GM19397 (cell line): ENCODE results near the gene RND3.

Source experiments
- ATAC-seq: cut with Tn5 transposase; IDR thresholded peaks from one replicate; pipeline ENCODE4 v1.9.1; 2021; ENCODE audit warnings: mild to moderate bottlenecking, moderate library complexity; ENCODE audit not compliant: unreplicated experiment

RND3 gene

GRCh38 chr2:150476809-150477302, 10.6 kb downstream of the RND3 start:
- ATAC-seq, result no peak

GRCh38 chr2:150476286-150476685, 11.2 kb downstream of the RND3 start:
- no peak for ATAC-seq

- ATAC-seq, result no peak
Measured at GRCh38 chr2:150475479-150476250, 11.8 kb downstream of the RND3 start.

GRCh38 chr2:150474326-150475074, 13.0 kb downstream of the RND3 start:
- ATAC-seq, result no peak

- no peak for ATAC-seq
Measured at GRCh38 chr2:150473767-150474166, 13.7 kb downstream of the RND3 start.

- no peak for ATAC-seq
Measured at GRCh38 chr2:150472511-150472899, 15.0 kb downstream of the RND3 start.

- ATAC-seq, result no peak
Measured at GRCh38 chr2:150471813-150472510, 15.5 kb downstream of the RND3 start.

GRCh38 chr2:150470435-150470834, 17.0 kb downstream of the RND3 start:
- ATAC-seq, result no peak

- ATAC-seq, result no peak
Measured at GRCh38 chr2:150469706-150470274, 17.7 kb downstream of the RND3 start.

GRCh38 chr2:150468350-150468960, 19.0 kb downstream of the RND3 start:
- no peak for ATAC-seq

GRCh38 chr2:150467621-150467963, 19.9 kb downstream of the RND3 start:
- ATAC-seq, result no peak

GRCh38 chr2:150466741-150467620, 20.5 kb downstream of the RND3 start:
- ATAC-seq, result no peak

- no peak for ATAC-seq
Measured at GRCh38 chr2:150465703-150466569, 21.5 kb downstream of the RND3 start.

- no peak for ATAC-seq
Measured at GRCh38 chr2:150464986-150465385, 22.5 kb downstream of the RND3 start.

- ATAC-seq, result no peak
Measured at GRCh38 chr2:150464270-150464669, 23.2 kb downstream of the RND3 start.

- no peak for ATAC-seq
Measured at GRCh38 chr2:150462770-150463169, 24.7 kb downstream of the RND3 start.

GRCh38 chr2:150459281-150459680, 28.2 kb downstream of the RND3 start:
- no peak for ATAC-seq

- no peak for ATAC-seq
Measured at GRCh38 chr2:150450765-150451164, 36.7 kb downstream of the RND3 start.

- ATAC-seq, result no peak
Measured at GRCh38 chr2:150449856-150450255, 37.6 kb downstream of the RND3 start.
